DMS79 treated with DMSO at 0.1 percent for 48 hours (cell line): ENCODE measurements around the gene AGPAT1.
A peak's percentile ranks its signal among the peaks of the same experiment; 100 is the strongest.
"Not testable (repeated sequence)": the region's sequence is repeated elsewhere in the genome, so short reads cannot be mapped to it uniquely, and the experiment has no call there.

Experiments used
- DNase-seq: peaks from one replicate; lab custom pipeline; 2025; lab: John Stamatoyannopoulos, UW

Gene AGPAT1

GRCh38 chr6:32186151-32186840 is 10.4 kb upstream of the AGPAT1 start:
- DNase-seq, result not testable (repeated sequence)

GRCh38 chr6:32185681-32186131 is 9.8 kb upstream of the AGPAT1 start:
- DNase-seq, result not testable (repeated sequence)

GRCh38 chr6:32184084-32184640 is 8.3 kb upstream of the AGPAT1 start, which contains the start of gene AGER:
TSS of gene AGER (minus strand) at chr6:32184253. CDS start at chr6:32184222, 31 bp downstream.
- DNase-seq, result no peak

- no peak for DNase-seq
Measured at GRCh38 chr6:32183483-32184083, 7.7 kb upstream of the AGPAT1 start.

GRCh38 chr6:32183030-32183429 is 7.1 kb upstream of the AGPAT1 start:
- DNase-seq, result no peak

GRCh38 chr6:32182555-32182981 is 6.7 kb upstream of the AGPAT1 start:
- no peak for DNase-seq

- DNase-seq, result no peak
Measured at GRCh38 chr6:32181915-32182529, 6.1 kb upstream of the AGPAT1 start.

- no peak for DNase-seq
Measured at GRCh38 chr6:32181148-32181702, 5.3 kb upstream of the AGPAT1 start.

- no peak for DNase-seq
Measured at GRCh38 chr6:32179766-32180405, 4.0 kb upstream of the AGPAT1 start.

- DNase-seq, result peak; percentile 30
Measured at GRCh38 chr6:32178547-32179440, 2.9 kb upstream of the AGPAT1 start.

- peak; percentile 100 for DNase-seq
Measured at GRCh38 chr6:32177788-32178546, 2.1 kb upstream of the AGPAT1 start, which contains the start of gene RNF5. TSS of gene RNF5 (plus strand) at chr6:32178405. CDS start at chr6:32178512, 107 bp downstream.

GRCh38 chr6:32177183-32177787 is 1.4 kb upstream of the AGPAT1 start:
- peak; percentile 96 for DNase-seq

- peak; percentile 86 for DNase-seq
Measured at GRCh38 chr6:32176476-32177182, 745 bp upstream of the AGPAT1 start.

- DNase-seq, result no peak
Measured at GRCh38 chr6:32175322-32175710, 568 bp downstream of the AGPAT1 start.

- no peak for DNase-seq
Measured at GRCh38 chr6:32174416-32174815, 1.5 kb downstream of the AGPAT1 start.

- DNase-seq, result no peak
Measured at GRCh38 chr6:32173051-32173727, 2.7 kb downstream of the AGPAT1 start.

GRCh38 chr6:32171234-32171633 is 4.7 kb downstream of the AGPAT1 start:
- no peak for DNase-seq

- no peak for DNase-seq
Measured at GRCh38 chr6:32170294-32170693, 5.6 kb downstream of the AGPAT1 start.
